H1 (cell line): Measurements from ENCODE around the gene PARP14. TPM values are rescaled to one million over a fixed set of nuclear protein-coding genes. Genes with fewer than 3 reads are reported as not detected.

Experiments
- CTCF ChIA-PET: fragments of 300-600 bp; sonication (Branson Sonifier 250); formaldehyde crosslinking; loops from one replicate; lab custom pipeline; 2021; ENCODE audit not compliant: partially characterized antibody; lab: Charles Lee
- POLR2A ChIA-PET: fragments of 300-600 bp; sonication (Branson Sonifier 250); formaldehyde crosslinking; loops from one replicate; lab custom pipeline; 2021; ENCODE audit warnings: inconsistent platforms; ENCODE audit not compliant: partially characterized antibody; lab: Charles Lee
- DNase-seq, 2 experiments: peaks; one replicate each; pipeline versions ENCODE4 v3.0.0 to v3.0.0-alpha.2; 2010 to 2022; ENCODE audit warnings: low spot score in 2 of 2, low read depth in 1 of 2, mixed read lengths in 1 of 2
- FAIRE-seq: peaks from 2 replicates; lab custom pipeline; 2011; peaks lifted over from hg19 to GRCh38; lab: Jason Lieb, UNC
- H2AFZ ChIP-seq: 2 replicates; pipeline ENCODE4 v1.8.1; 2012; ENCODE audit warnings: low read length, inconsistent platforms
- H2AK5ac ChIP-seq: 2 replicates; pipeline ENCODE4 v1.6.1; 2013; ENCODE audit warnings: low read depth, low read length
- H2BK120ac ChIP-seq: replicated peaks from 2 replicates; pipeline ENCODE3; 2013; ENCODE audit warnings: low read depth, low read length, inconsistent platforms
- H2BK12ac ChIP-seq: 2 replicates; pipeline ENCODE4 v1.6.1; 2013; ENCODE audit warnings: low read depth, low read length
- H2BK15ac ChIP-seq: 2 replicates; pipeline ENCODE4 v1.6.1; 2013; ENCODE audit warnings: low read length
- H2BK20ac ChIP-seq: 2 replicates; pipeline ENCODE4 v1.6.1; 2013; ENCODE audit warnings: low read length
- H2BK5ac ChIP-seq: 2 replicates; pipeline ENCODE4 v1.6.1; 2013; ENCODE audit warnings: low read depth, low read length
- H3K14ac ChIP-seq: 2 replicates; pipeline ENCODE4 v1.6.1; 2013; ENCODE audit warnings: inconsistent platforms; ENCODE audit not compliant: insufficient read length
- H3K18ac ChIP-seq: 2 replicates; pipeline ENCODE4 v1.6.1; 2013; ENCODE audit warnings: low read length; ENCODE audit errors: extremely low read depth
- H3K23ac ChIP-seq: 2 replicates; pipeline ENCODE4 v1.6.1; 2013; ENCODE audit warnings: inconsistent platforms; ENCODE audit not compliant: insufficient read length
- H3K23me2 ChIP-seq: 2 replicates; pipeline ENCODE4 v1.6.1; 2013; ENCODE audit warnings: low read depth, low read length
- H3K27ac ChIP-seq: 2 replicates; pipeline ENCODE4 v1.6.1; 2011; ENCODE audit warnings: low read depth, low read length, inconsistent platforms
- H3K27me3 ChIP-seq, 4 experiments: replicated peaks in 1 of 4; 1 replicate in 1 of 4; 2 replicates in 3 of 4; pipeline versions ENCODE4 v1.6.1 to v1.8.1; 2011 to 2013; ENCODE audit warnings: low read length in 3 of 4, mild to moderate bottlenecking in 3 of 4, inconsistent platforms in 2 of 4, mixed read lengths in 2 of 4, moderate library complexity in 1 of 4; ENCODE audit not compliant: control insufficient read depth in 3 of 4, insufficient read depth in 3 of 4; ENCODE audit errors: extremely low read depth in 1 of 4
- H3K36me3 ChIP-seq, 4 experiments: 2 replicates each; pipeline versions ENCODE4 v1.6.1 to v1.8.1; 2011 to 2013; ENCODE audit warnings: mild to moderate bottlenecking in 4 of 4, low read length in 3 of 4, moderate library complexity in 2 of 4, control low read depth in 1 of 4, inconsistent platforms in 1 of 4; ENCODE audit not compliant: insufficient read depth in 4 of 4, control insufficient read depth in 2 of 4
- H3K4ac ChIP-seq: replicated peaks from 2 replicates; pipeline ENCODE3; 2013; ENCODE audit warnings: low read length, low read depth, mixed read lengths, inconsistent platforms; ENCODE audit not compliant: insufficient read length
- H3K4me1 ChIP-seq, 4 experiments: replicated peaks in 1 of 4; 1 replicate in 1 of 4; 2 replicates in 3 of 4; pipeline versions ENCODE4 v1.6.1 to v1.8.1; 2011 to 2013; ENCODE audit warnings: low read length in 3 of 4, inconsistent platforms in 2 of 4, mixed read lengths in 1 of 4; ENCODE audit not compliant: insufficient read depth in 4 of 4, control insufficient read depth in 3 of 4
- H3K4me2 ChIP-seq, 2 experiments: 2 replicates each; pipeline versions ENCODE4 v1.6.1 to v1.8.1; 2011 to 2013; ENCODE audit warnings: low read depth in 2 of 2, low read length in 2 of 2, control low read depth in 1 of 2, inconsistent platforms in 1 of 2, mild to moderate bottlenecking in 1 of 2; ENCODE audit not compliant: insufficient read depth in 1 of 2
- H3K4me3 ChIP-seq, 4 experiments: fragments of 200-600, 300-600 bp in 1 of 4; sonication (generic), shearing (Covaris generic), sonication (Bioruptor Twin) in 1 of 4; 2 replicates each; pipeline versions ENCODE4 v1.5.1 to v1.8.1; 2011 to 2016; ENCODE audit warnings: low read length in 4 of 4, low read depth in 3 of 4, control low read depth in 2 of 4, inconsistent platforms in 2 of 4, mild to moderate bottlenecking in 2 of 4, mixed read lengths in 1 of 4, moderate library complexity in 1 of 4; ENCODE audit not compliant: insufficient read depth in 2 of 4; ENCODE audit errors: extremely low read depth in 1 of 4
- H3K56ac ChIP-seq: replicated peaks from 2 replicates; pipeline ENCODE3; 2013; ENCODE audit warnings: low read depth, mild to moderate bottlenecking, mixed read lengths, low read length, inconsistent platforms; ENCODE audit not compliant: insufficient read length
- H3K79me1 ChIP-seq: 2 replicates; pipeline ENCODE4 v1.6.1; 2013; ENCODE audit warnings: low read depth, low read length, control low read depth
- H3K79me2 ChIP-seq, 2 experiments: 2 replicates each; pipeline versions ENCODE4 v1.6.1 to v1.8.1; 2012 to 2013; ENCODE audit warnings: low read length in 2 of 2, mild to moderate bottlenecking in 2 of 2, inconsistent platforms in 1 of 2; ENCODE audit not compliant: insufficient read depth in 2 of 2, control insufficient read depth in 1 of 2
- H3K9ac ChIP-seq, 4 experiments: replicated peaks in 1 of 4; 1 replicate in 1 of 4; 2 replicates in 3 of 4; pipeline versions ENCODE4 v1.6.1 to v1.8.1; 2011 to 2013; ENCODE audit warnings: low read depth in 3 of 4, low read length in 3 of 4, control low read depth in 2 of 4, mild to moderate bottlenecking in 2 of 4, moderate library complexity in 2 of 4, inconsistent platforms in 1 of 4; ENCODE audit errors: extremely low read depth in 1 of 4
- H3K9me3 ChIP-seq, 2 experiments: 2 replicates each; pipeline versions ENCODE4 v1.6.1 to v1.8.1; 2012 to 2013; ENCODE audit warnings: mild to moderate bottlenecking in 2 of 2, moderate library complexity in 2 of 2, control low read depth in 1 of 2, inconsistent platforms in 1 of 2, low read depth in 1 of 2, low read length in 1 of 2, mixed read lengths in 1 of 2; ENCODE audit not compliant: insufficient read depth in 2 of 2
- H4K20me1 ChIP-seq, 2 experiments: replicated peaks in 1 of 2; 2 replicates each; pipeline versions ENCODE3 to v1.8.1; 2011 to 2013; ENCODE audit warnings: inconsistent platforms in 2 of 2, low read length in 2 of 2, mild to moderate bottlenecking in 1 of 2; ENCODE audit not compliant: insufficient read depth in 2 of 2, control insufficient read depth in 1 of 2
- H4K5ac ChIP-seq: 2 replicates; pipeline ENCODE4 v1.6.1; 2013; ENCODE audit warnings: low read length, low read depth, mixed read lengths, inconsistent platforms; ENCODE audit not compliant: insufficient read length
- H4K8ac ChIP-seq: 2 replicates; pipeline ENCODE4 v1.8.0; 2013; ENCODE audit warnings: mild to moderate bottlenecking, moderate library complexity, low read length, inconsistent platforms; ENCODE audit not compliant: insufficient read depth; ENCODE audit errors: extremely low read depth
- H4K91ac ChIP-seq: replicated peaks from 2 replicates; pipeline ENCODE3; 2013; ENCODE audit warnings: low read length, mixed read lengths, inconsistent platforms; ENCODE audit not compliant: insufficient read length
- CREB1 ChIP-seq: IDR thresholded peaks from 2 replicates; pipeline ENCODE4 v1.6.1; 2012; ENCODE audit warnings: inconsistent platforms
- CTBP2 ChIP-seq: IDR thresholded peaks from 2 replicates; pipeline ENCODE4 v1.7.0; 2011; ENCODE audit warnings: borderline replicate concordance, mild to moderate bottlenecking, moderate library complexity, mixed read lengths, low read length; ENCODE audit not compliant: insufficient read depth, insufficient read length
- EP300 ChIP-seq, 2 experiments: IDR thresholded peaks; 1 replicate in 1 of 2; 2 replicates in 1 of 2; pipeline ENCODE4 v1.6.1; 2011 to 2012; ENCODE audit warnings: low read depth in 2 of 2, low read length in 2 of 2, mild to moderate bottlenecking in 2 of 2, borderline replicate concordance in 1 of 2, inconsistent platforms in 1 of 2, moderate library complexity in 1 of 2
- EZH2 ChIP-seq: fragments of 200-600 bp; sonication (generic); IDR thresholded peaks from 2 replicates; pipeline ENCODE4 v1.7.1; 2012; ENCODE audit warnings: low read depth, mild to moderate bottlenecking, moderate library complexity, low read length, inconsistent platforms; ENCODE audit not compliant: severe bottlenecking
- GTF2F1 ChIP-seq: IDR thresholded peaks from 2 replicates; pipeline ENCODE4 v1.6.1; 2012; ENCODE audit warnings: low read depth, low read length, improper control_type of control experiment, borderline replicate concordance
- HDAC2 ChIP-seq, 2 experiments: fragments of 300-600 bp in 1 of 2; sonication (generic) in 1 of 2; IDR thresholded peaks; 2 replicates each; pipeline ENCODE4 v1.6.1; 2011 to 2012; ENCODE audit warnings: low read depth in 2 of 2, low read length in 2 of 2, mild to moderate bottlenecking in 2 of 2, moderate library complexity in 2 of 2, borderline replicate concordance in 1 of 2, inconsistent platforms in 1 of 2
- HDAC6 ChIP-seq: IDR thresholded peaks from one replicate; pipeline ENCODE4 v1.7.1; 2012; ENCODE audit warnings: low read depth, mild to moderate bottlenecking, inconsistent platforms, low read length, moderate library complexity
- NRF1 ChIP-seq: IDR thresholded peaks from 2 replicates; pipeline ENCODE4 v1.6.1; 2011; ENCODE audit warnings: mild to moderate bottlenecking, low read depth, low read length, improper control_type of control experiment
- SRF ChIP-seq: IDR thresholded peaks from 2 replicates; pipeline ENCODE4 v1.6.1; 2011; ENCODE audit warnings: mild to moderate bottlenecking, low read depth, low read length, moderate library complexity
- WGBS, 2 experiments: shearing (Covaris generic) in 1 of 2; methylation state at CpG; one replicate each; pipeline versions ENCODE4 v1.1.6 to v1.1.7; 2013 to 2015; ENCODE audit warnings: low lambda C conversion rate in 2 of 2, mixed read lengths in 2 of 2, inconsistent platforms in 1 of 2, low coverage in 1 of 2, missing lambda C conversion rate in 1 of 2; ENCODE audit not compliant: insufficient replicate concordance in 2 of 2, insufficient coverage in 1 of 2, insufficient read length in 1 of 2; ENCODE audit errors: extremely low coverage in 1 of 2, missing lambda C conversion rate in 1 of 2; 5-methylcytosine and 5-hydroxymethylcytosine counted together
- polyA plus RNA-seq, 7 experiments: library from polyadenylated mRNA; depleted of rRNA in 3 of 7; stranded (reverse) in 5 of 7; unstranded in 2 of 7; fragments of >200 nt in 5 of 7; fragments of 200-250 nt in 2 of 7; gene quantifications; 1 replicate in 5 of 7; 2 replicates in 1 of 7; 4 replicates in 1 of 7; pipeline versions ENCODE4 v1.2.1 to v1.2.3, GENCODE V29; 2011 to 2013; ENCODE audit warnings: missing spikeins in 2 of 7, mixed read lengths in 2 of 7
- total RNA-seq: library from RNA; stranded (reverse); fragmentation: NEBNext Ultra II Directional; extraction: Animal tissue kit (Norgen Biotek cat#: 25700); gene quantifications from 2 replicates; pipeline ENCODE4 v1.2.1, GENCODE V29; 2021

Gene PARP14
- total and polyA plus RNA-seq, 2 of the 8 experiments (the other 6 are each of a cell fraction or from before 2014, with no cell fraction given): 12.6 to 17.6 TPM

GRCh38 chr3:122745369-122746021 is 64.9 kb downstream of the PARP14 start:
- Histone ChIP-seq H3K23me2 (no peaks in the 10 kb centered on the region), H3K18ac (no peak overlapping the region), H3K79me2 (no peaks in the 10 kb centered on the region), H2BK120ac (no peak overlapping the region), H2BK15ac (no peak overlapping the region), H2BK20ac (no peak overlapping the region), H3K4me2 (no peak overlapping the region), H2AK5ac (no peak overlapping the region), H2AFZ (no peak overlapping the region), H3K4me1 (no peaks in the 10 kb centered on the region), H3K14ac (no peak overlapping the region), H3K9me3 (peaks cover 0 to 15% of the 10 kb centered on the region in 2 experiments; a peak in 1 of 4 replicates), H4K5ac (no peak overlapping the region), H3K79me1 (no peaks in the 10 kb centered on the region), H4K8ac (no peak overlapping the region), H3K56ac (no peak overlapping the region), H3K4me3 (no peak overlapping the region), H4K91ac (no peak overlapping the region), H3K36me3 (peaks cover 0 to 14% (median 3%) of the 10 kb centered on the region in 4 experiments; a peak in 4 of 8 replicates), H2BK5ac (no peak overlapping the region), H4K20me1 (no peaks in the 10 kb centered on the region), H3K27me3 (no peaks in the 10 kb centered on the region; a peak in 1 of 7 replicates), H3K23ac (no peak overlapping the region), H3K27ac (no peak overlapping the region), H3K9ac (no peak overlapping the region), H3K4ac (no peak overlapping the region), H2BK12ac (no peak overlapping the region)
- DNase-seq (no peak), FAIRE-seq (no peak)
- CTCF ChIA-PET: interaction anchor here (0.5 kb wide), 1 partner anchor 300 kb away, joined by 3 read pairs; no protein-coding TSS in a partner anchor
- TF ChIP-seq NRF1 (no peak), GTF2F1 (no peak), EP300 (IDR thresholded peaks at IDR 0.05; ENCODE audit: borderline replicate concordance in 1 of 2, low read depth in 2 of 2, low read length in 2 of 2) (no peak), SRF (no peak), HDAC6 (no peak), EZH2 (no peak), CTBP2 (no peak), CREB1 (no peak), HDAC2 (IDR thresholded peaks at IDR 0.05; ENCODE audit: borderline replicate concordance in 1 of 2, low read depth in 2 of 2, low read length in 2 of 2) (no peak)
- POLR2A ChIA-PET: no interaction called here
- WGBS, 2 experiments: 87% methylated on average over 4 of the region's 4 CpGs; no CpG with 5 or more reads in 1 of the 2 experiments
